Measurements from ENCODE around the gene PFKL. TPM values are rescaled to one million over a fixed set of nuclear protein-coding genes. Genes with fewer than 3 reads are reported as not detected.

PFKL gene
- total RNA-seq, 4 donors from 2014 or later: 94.6 to 155 (median 141) TPM

GRCh38 chr21:44354775-44355771, 55.2 kb downstream of the PFKL start:
- Histone ChIP-seq H3K4me1 (peaks cover 0 to 9% (median 2%) of the 10 kb centered on the region in 4 donors), H3K4me3 (peak overlapping the region in 1 of 4 donors; percentile 36), H3K27ac (no peak overlapping the region), H3K27me3 (peaks cover 0 to 30% of the 10 kb centered on the region in 2 donors), H3K36me3 (no peaks in the 10 kb centered on the region), H3K9me3 (no peaks in the 10 kb centered on the region)
- TF ChIP-seq POLR2A (IDR thresholded peaks at IDR 0.05) (no peak), EP300 (IDR thresholded peaks at IDR 0.05) (no peak)
- TF ChIP-seq, protein P1, sequence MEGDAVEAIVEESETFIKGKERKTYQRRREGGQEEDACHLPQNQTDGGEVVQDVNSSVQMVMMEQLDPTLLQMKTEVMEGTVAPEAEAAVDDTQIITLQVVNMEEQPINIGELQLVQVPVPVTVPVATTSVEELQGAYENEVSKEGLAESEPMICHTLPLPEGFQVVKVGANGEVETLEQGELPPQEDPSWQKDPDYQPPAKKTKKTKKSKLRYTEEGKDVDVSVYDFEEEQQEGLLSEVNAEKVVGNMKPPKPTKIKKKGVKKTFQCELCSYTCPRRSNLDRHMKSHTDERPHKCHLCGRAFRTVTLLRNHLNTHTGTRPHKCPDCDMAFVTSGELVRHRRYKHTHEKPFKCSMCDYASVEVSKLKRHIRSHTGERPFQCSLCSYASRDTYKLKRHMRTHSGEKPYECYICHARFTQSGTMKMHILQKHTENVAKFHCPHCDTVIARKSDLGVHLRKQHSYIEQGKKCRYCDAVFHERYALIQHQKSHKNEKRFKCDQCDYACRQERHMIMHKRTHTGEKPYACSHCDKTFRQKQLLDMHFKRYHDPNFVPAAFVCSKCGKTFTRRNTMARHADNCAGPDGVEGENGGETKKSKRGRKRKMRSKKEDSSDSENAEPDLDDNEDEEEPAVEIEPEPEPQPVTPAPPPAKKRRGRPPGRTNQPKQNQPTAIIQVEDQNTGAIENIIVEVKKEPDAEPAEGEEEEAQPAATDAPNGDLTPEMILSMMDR (IDR thresholded peaks at IDR 0.05): no peak
- WGBS, 2 donors: 77% methylated on average over 23 to 24 of the region's 24 CpGs
- no peak for DNase-seq (ENCODE audit: low spot score in 2 of 2)

DNA sequence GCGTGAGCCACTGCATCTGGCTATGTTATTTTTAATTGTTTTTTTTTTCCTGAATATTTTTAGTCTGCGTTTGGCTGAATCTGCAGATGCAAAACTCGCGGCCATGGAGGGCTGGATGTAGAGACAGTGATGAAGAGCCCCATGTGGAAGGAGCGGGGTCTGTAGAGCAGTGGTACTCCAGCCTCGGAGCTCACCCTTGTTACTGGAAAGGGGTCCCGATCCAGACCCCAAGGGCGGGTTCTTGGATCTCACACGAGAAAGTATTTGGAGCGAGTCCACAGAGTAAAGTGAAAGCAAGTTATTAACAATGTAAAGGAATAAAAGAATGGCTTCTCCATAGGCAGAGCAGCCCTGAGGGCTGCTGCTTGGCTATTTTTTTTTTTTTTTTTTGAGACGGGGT, 56.3 kb downstream of the PFKL start:
- H3K27ac ChIP-seq: no peak overlapping the region
- DNase-seq (ENCODE audit: low spot score in 2 of 2): no peak
- peaks cover 0 to 23% of the 10 kb centered on the region in 2 donors for H3K27me3 ChIP-seq
- H3K9me3 ChIP-seq: no peaks in the 10 kb centered on the region
- H3K4me3 ChIP-seq: no peak overlapping the region
- no peak for TF ChIP-seq EP300 (IDR thresholded peaks at IDR 0.05)
- TF ChIP-seq, protein P1 (IDR thresholded peaks at IDR 0.05): no peak
- no peak for TF ChIP-seq POLR2A (IDR thresholded peaks at IDR 0.05)
- H3K4me1 ChIP-seq: peaks cover 0 to 3% (median 0%) of the 10 kb centered on the region in 4 donors
- H3K36me3 ChIP-seq: no peaks in the 10 kb centered on the region
- WGBS, 2 donors: 75 to 76% methylated on average over 11 of the region's 11 CpGs

DNA sequence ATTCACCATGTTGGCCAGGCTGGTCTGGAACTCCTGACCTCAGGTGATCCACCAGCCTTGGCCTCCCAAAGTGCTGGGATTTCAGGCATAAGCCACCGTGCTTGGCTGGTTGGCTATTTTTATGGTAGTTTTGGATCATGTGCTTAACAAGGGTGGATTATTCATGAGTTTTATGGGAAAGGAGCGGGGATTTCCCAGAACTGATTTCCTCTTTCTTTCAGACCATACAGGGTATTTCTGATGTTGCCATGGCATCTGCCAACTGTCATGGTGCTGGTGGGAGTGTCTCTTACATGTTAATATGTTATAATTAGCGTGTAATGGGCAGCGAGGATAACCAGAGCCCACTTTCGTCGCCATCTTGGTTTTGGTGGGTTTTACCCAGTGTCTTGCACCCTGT, 56.8 kb downstream of the PFKL start:
- peaks cover 0 to 3% (median 0%) of the 10 kb centered on the region in 4 donors for H3K4me1 ChIP-seq
- no peaks in the 10 kb centered on the region for H3K36me3 ChIP-seq
- H3K9me3 ChIP-seq: no peaks in the 10 kb centered on the region
- peaks cover 0 to 19% of the 10 kb centered on the region in 2 donors for H3K27me3 ChIP-seq
- no peak for DNase-seq (ENCODE audit: low spot score in 2 of 2)
- TF ChIP-seq POLR2A (IDR thresholded peaks at IDR 0.05) (no peak), EP300 (IDR thresholded peaks at IDR 0.05) (no peak)
- TF ChIP-seq, protein P1 (IDR thresholded peaks at IDR 0.05): no peak
- no peak overlapping the region for H3K27ac ChIP-seq
- 90 to 92% methylated on average over 6 of the region's 6 CpGs for WGBS, 2 donors
- no peak overlapping the region for H3K4me3 ChIP-seq

DNA sequence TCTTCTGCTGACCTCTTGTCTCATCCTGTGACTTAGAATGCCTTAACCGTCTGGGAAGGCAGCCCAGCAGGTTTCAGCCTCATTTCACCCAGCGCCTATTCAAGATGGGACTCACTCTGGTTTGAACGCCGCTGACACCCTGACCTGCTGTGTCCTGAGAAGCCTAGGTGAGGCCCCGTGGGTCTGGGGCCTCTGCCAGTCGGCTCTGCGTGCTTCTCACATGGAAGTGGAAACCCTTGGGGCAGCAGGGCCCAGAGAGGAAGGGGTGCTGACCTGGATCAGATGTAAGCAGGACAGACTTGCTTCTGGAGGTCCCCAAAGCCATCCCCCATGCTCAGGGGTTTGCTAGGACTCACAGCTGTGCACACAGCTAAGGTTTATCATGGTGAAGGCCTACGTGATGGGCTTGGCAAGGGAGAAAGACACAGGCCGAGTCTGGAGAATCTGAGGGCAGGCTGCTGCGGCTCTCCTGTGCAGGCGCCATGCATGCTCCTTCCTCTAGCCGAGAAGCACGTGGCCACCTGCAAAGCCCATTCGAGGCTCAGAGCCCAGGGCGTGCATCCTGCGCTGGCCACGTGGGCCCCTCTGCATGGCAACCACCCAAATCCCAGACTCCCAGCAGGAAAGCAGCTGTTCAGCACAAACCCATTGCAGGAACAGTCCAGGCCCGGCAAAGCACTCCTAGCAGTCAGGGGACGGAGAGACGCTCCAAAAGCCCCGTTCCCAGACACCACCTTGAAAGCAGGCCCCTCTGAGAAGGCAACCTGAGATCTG, 57.4 kb downstream of the PFKL start:
- 71 to 74% methylated on average over 16 to 17 of the region's 21 CpGs for WGBS, 2 donors
- no peak for DNase-seq (ENCODE audit: low spot score in 2 of 2)
- Histone ChIP-seq H3K36me3 (no peaks in the 10 kb centered on the region), H3K4me1 (peaks cover 0 to 3% (median 0%) of the 10 kb centered on the region in 4 donors), H3K4me3 (no peak overlapping the region), H3K9me3 (no peaks in the 10 kb centered on the region), H3K27me3 (peaks cover 0 to 13% of the 10 kb centered on the region in 2 donors), H3K27ac (no peak overlapping the region)
- TF ChIP-seq, protein P1 (IDR thresholded peaks at IDR 0.05): no peak
- TF ChIP-seq EP300 (IDR thresholded peaks at IDR 0.05) (no peak), POLR2A (IDR thresholded peaks at IDR 0.05) (no peak)

Measured in tibial nerve (tissue), 4 donors.